HFF-Myc (cell line): Measurements from ENCODE around the gene SMARCD1.
A peak's percentile ranks its signal among the peaks of the same experiment; 100 is the strongest.

Experiments
- DNase-seq: peaks from one replicate; pipeline ENCODE4 v3.0.0-alpha.2; 2011; ENCODE audit warnings: low read depth; ENCODE audit errors: extremely low read depth
- H3K4me3 ChIP-seq: replicated peaks from 2 replicates; pipeline ENCODE4 v1.5.1; 2011; ENCODE audit warnings: low read depth, mild to moderate bottlenecking, control low read depth, low read length
- CTCF ChIP-seq: IDR thresholded peaks from 2 replicates; pipeline ENCODE4 v1.5.1; 2012; ENCODE audit warnings: mild to moderate bottlenecking, low read depth, low read length, control low read depth; ENCODE audit errors: missing control alignments

SMARCD1 gene

GRCh38 chr12:50050410-50051098, 34.6 kb upstream of the SMARCD1 start:
- no peak for TF ChIP-seq CTCF
- H3K4me3 ChIP-seq, result no peak overlapping the region
- no peak for DNase-seq

- no peak for TF ChIP-seq CTCF
- H3K4me3 ChIP-seq, result no peak overlapping the region
- no peak for DNase-seq
These were observed 33.9 kb upstream of the SMARCD1 start for GRCh38 chr12:50051101-50051806.

GRCh38 chr12:50052544-50052943, 32.6 kb upstream of the SMARCD1 start:
- TF ChIP-seq CTCF, result no peak
- DNase-seq, result no peak
- H3K4me3 ChIP-seq, result no peak overlapping the region

GRCh38 chr12:50052964-50053363, 32.2 kb upstream of the SMARCD1 start:
- no peak overlapping the region for H3K4me3 ChIP-seq
- no peak for TF ChIP-seq CTCF
- DNase-seq, result no peak

GRCh38 chr12:50053583-50053982, 31.6 kb upstream of the SMARCD1 start:
- DNase-seq, result no peak
- TF ChIP-seq CTCF, result no peak
- no peak overlapping the region for H3K4me3 ChIP-seq

- no peak for DNase-seq
- H3K4me3 ChIP-seq, result no peak overlapping the region
- peak; percentile 99 for TF ChIP-seq CTCF
These were observed 29.1 kb upstream of the SMARCD1 start for GRCh38 chr12:50055831-50056638.
